Heart right ventricle (tissue), 16 donors: ENCODE measurements around the gene LANCL1. TPM values are rescaled to one million over a fixed set of nuclear protein-coding genes. Genes with fewer than 3 reads are reported as not detected.

Experiments
- ATAC-seq, 8 donors: fragments of 200-7000 bp; cut with Tn5 transposase; one replicate each; pipeline ENCODE4 v1.9.1; 2020; ENCODE audit warnings: mild to moderate bottlenecking in 8 of 8, moderate library complexity in 8 of 8, moderate number of reproducible peaks in 1 of 8
- DNase-seq, 2 donors: peaks; one replicate each; pipeline ENCODE4 v3.0.0-alpha.2; 2020
- H3K27ac ChIP-seq, 10 donors: fragments of 200-600 bp; sonication (generic) in 2 of 10; one replicate each; pipeline versions ENCODE4 v1.5.0 to v1.8.0; 2020 to 2022; ENCODE audit warnings: mild to moderate bottlenecking in 3 of 10
- H3K27me3 ChIP-seq, 7 donors: fragments of 200-600 bp; one replicate each; pipeline ENCODE4 v1.8.0; 2021 to 2022; ENCODE audit warnings: mild to moderate bottlenecking in 2 of 7
- H3K36me3 ChIP-seq, 9 donors: fragments of 200-600 bp; sonication (generic) in 1 of 9; one replicate each; pipeline versions ENCODE4 v1.5.0 to v1.8.0; 2020 to 2022; ENCODE audit warnings: mild to moderate bottlenecking in 2 of 9
- H3K4me1 ChIP-seq, 9 donors: fragments of 200-600 bp; sonication (generic) in 1 of 9; one replicate each; pipeline versions ENCODE4 v1.5.0 to v1.8.0; 2020 to 2022; ENCODE audit warnings: mild to moderate bottlenecking in 4 of 9
- H3K4me3 ChIP-seq, 10 donors: fragments of 200-600 bp; sonication (generic) in 2 of 10; one replicate each; pipeline versions ENCODE4 v1.5.0 to v1.8.0; 2020 to 2022; ENCODE audit warnings: mild to moderate bottlenecking in 7 of 10, moderate library complexity in 2 of 10
- H3K9me3 ChIP-seq, 11 donors: fragments of 200-600 bp in 10 of 11; sonication (generic) in 2 of 11; one replicate each; pipeline versions ENCODE4 v1.5.0 to v1.8.0; 2013 to 2022; ENCODE audit warnings: mild to moderate bottlenecking in 2 of 11, control low read depth in 1 of 11, moderate library complexity in 1 of 11
- WGBS, 2 donors: extraction: QIAGEN DNeasy Blood & Tissue Kit; methylation state at CpG; one replicate each; pipeline ENCODE4 v1.1.7; 2013; ENCODE audit warnings: inconsistent platforms in 1 of 2; 5-methylcytosine and 5-hydroxymethylcytosine counted together
- intact Hi-C, 10 donors: fragments of 100-400 bp; cut with DNase I; formaldehyde crosslinking; loops; one replicate each; pipeline versions ENCODE4 v1.11.1 to v1.14.2; 2022
- polyA plus RNA-seq, 2 donors: library from polyadenylated mRNA; stranded (reverse); fragments of 200-250 nt; gene quantifications; one replicate each; pipeline ENCODE4 v1.2.3, GENCODE V29; 2013
- total RNA-seq, 10 donors: library from RNA; stranded (reverse); fragmentation: NEBNext Ultra II Directional in 3 of 10; extraction: Animal tissue kit (Norgen Biotek cat#: 25700) in 3 of 10; gene quantifications; one replicate each; pipeline versions ENCODE4 v1.2.1 to v1.2.4, GENCODE V29; 2021 to 2023
- TF ChIP-seq, protein P1 (sequence below), 9 donors: fragments of 200-600 bp; sonication (generic) in 2 of 9; IDR thresholded peaks; one replicate each; pipeline versions ENCODE4 v1.5.0 to v1.8.0; 2021 to 2022; ENCODE audit warnings: antibody characterized with exemption in 9 of 9, mild to moderate bottlenecking in 5 of 9, moderate library complexity in 1 of 9
- donor health status: Arrhythmogenic right ventricular cardiomyopathy.
- donor health status: ischemic (EF 13 %, LVEDD 7.1; RV severe dilation, severe dysfunction).
- donor health status: healthy with polysubstance abuse.
- donor health status: DM: no; HTN: yes; CAD: no.
- donor health status: DM: no; HTN: no; CAD: no.
- donor health status: ischemic (EF 25% LVEDD 6.9; RV normal size, moderate dysfunction).
- donor health status: ischemic (EF 25% LVEDD 5.7; RV mildly dilated, moderate dysfunction).
- donor health status: healthy.
- donor health status: DM: yes; HTN: yes; CAD: no.
- donor health status: Ischemic cardiomyopathy.
- donor health status: ischemic (EF 35%, LVEDD 5.7; RV mildly dilated, moderate dysfunction).
- donor health status: nonischemic (EF 11% LVEDD 7.7; RV severe dilation, severe dysfunction).
- donor health status: DM: yes; HTN: yes; CAD: no.
- donor health status: PGD.
- donor health status: ischemic (EF 29% LVEDD 5.4; RV normal size, mild dysfunction).
- donor health status: nonischemic (EF 23%, LVEDD 6.1; RV moderate dilation, normal function).

Gene LANCL1
- total and polyA plus RNA-seq, 12 donors, result 5.9 to 76.1 (median 58.9) TPM

DNA sequence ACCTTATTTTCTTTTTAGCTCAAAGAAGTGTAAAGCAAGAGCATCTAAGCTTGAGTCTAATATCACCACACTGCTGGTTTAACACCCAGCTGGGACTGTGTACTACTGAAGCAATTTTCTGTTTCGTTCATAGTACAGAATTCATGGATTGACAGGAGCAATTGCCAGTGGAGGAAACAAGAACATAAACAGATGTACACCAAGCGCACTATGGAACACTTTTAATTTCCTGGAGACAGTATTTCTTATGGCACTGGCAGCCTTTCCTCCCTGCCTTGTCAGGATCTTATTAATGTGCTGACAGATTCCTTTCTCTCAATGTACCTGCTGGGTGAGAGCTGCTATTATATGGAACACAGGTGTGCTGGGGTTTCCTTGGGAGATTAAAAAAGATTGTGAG, 4.2 kb upstream of the LANCL1 start:
- no peak for ATAC-seq
- DNase-seq, result no peak
- Histone ChIP-seq H3K4me1 (peaks cover 0 to 11% (median 7%) of the 10 kb centered on the region in 9 donors), H3K4me3 (no peak overlapping the region), H3K9me3 (peaks cover 0 to 6% (median 0%) of the 10 kb centered on the region in 11 donors), H3K27me3 (no peaks in the 10 kb centered on the region), H3K36me3 (no peaks in the 10 kb centered on the region), H3K27ac (no peak overlapping the region)
- intact Hi-C loops, result no loop called here
- WGBS, 2 donors, result 81 to 86% methylated on average over 2 of the region's 2 CpGs
- TF ChIP-seq, protein P1, sequence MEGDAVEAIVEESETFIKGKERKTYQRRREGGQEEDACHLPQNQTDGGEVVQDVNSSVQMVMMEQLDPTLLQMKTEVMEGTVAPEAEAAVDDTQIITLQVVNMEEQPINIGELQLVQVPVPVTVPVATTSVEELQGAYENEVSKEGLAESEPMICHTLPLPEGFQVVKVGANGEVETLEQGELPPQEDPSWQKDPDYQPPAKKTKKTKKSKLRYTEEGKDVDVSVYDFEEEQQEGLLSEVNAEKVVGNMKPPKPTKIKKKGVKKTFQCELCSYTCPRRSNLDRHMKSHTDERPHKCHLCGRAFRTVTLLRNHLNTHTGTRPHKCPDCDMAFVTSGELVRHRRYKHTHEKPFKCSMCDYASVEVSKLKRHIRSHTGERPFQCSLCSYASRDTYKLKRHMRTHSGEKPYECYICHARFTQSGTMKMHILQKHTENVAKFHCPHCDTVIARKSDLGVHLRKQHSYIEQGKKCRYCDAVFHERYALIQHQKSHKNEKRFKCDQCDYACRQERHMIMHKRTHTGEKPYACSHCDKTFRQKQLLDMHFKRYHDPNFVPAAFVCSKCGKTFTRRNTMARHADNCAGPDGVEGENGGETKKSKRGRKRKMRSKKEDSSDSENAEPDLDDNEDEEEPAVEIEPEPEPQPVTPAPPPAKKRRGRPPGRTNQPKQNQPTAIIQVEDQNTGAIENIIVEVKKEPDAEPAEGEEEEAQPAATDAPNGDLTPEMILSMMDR (IDR thresholded peaks at IDR 0.05), result no peak

DNA sequence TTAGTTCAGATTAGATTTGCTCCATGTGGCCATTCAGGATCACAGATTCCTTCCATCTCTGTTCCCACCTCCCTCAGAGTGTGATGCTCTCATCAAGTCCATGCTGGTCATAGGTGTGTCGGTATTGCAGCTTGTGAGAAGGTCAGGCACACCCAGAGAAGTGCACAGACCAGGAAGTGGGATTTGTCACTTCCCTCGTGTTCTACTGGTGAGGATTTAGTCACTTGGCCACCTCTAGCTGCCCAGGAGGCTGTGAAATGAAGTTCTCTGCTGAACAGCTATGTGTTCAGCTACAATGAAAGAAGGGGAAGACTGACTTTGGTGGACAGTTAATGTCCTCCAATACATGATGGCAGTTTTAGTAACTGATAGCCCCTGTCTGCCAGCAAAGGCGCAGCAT, 3.5 kb upstream of the LANCL1 start:
- H3K27me3 ChIP-seq, result no peaks in the 10 kb centered on the region
- H3K4me3 ChIP-seq, result no peak overlapping the region
- no peaks in the 10 kb centered on the region for H3K36me3 ChIP-seq
- TF ChIP-seq, protein P1 (IDR thresholded peaks at IDR 0.05), result no peak
- intact Hi-C loops, result no loop called here
- DNase-seq (no peak), ATAC-seq (no peak)
- no peak overlapping the region for H3K27ac ChIP-seq
- peaks cover 0 to 6% (median 0%) of the 10 kb centered on the region in 11 donors for H3K9me3 ChIP-seq
- H3K4me1 ChIP-seq, result peaks cover 0 to 18% (median 14%) of the 10 kb centered on the region in 9 donors
- 70 to 71% methylated on average over 3 of the region's 3 CpGs for WGBS, 2 donors

DNA sequence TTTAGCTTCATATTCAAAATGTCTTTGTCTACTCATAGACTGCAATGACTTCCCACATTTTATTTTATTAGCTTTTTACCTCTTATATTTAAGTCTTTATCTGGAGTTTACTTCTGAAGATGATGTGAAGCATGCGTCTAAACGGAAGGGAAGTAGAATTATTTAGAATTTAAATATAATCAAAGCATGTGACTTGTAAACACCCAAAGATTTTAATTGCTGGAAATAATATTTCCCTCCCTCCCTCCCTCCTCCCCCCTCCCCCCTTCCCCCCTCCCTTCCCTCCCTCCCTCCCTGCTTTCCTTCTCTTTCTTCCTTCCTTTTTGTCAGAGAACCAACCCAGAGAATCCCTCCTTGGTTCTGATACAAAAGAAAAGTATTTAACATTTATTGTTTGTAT, 2.1 kb upstream of the LANCL1 start:
- Histone ChIP-seq H3K9me3 (no peaks in the 10 kb centered on the region), H3K27me3 (no peaks in the 10 kb centered on the region), H3K4me1 (peaks cover 0 to 29% (median 16%) of the 10 kb centered on the region in 9 donors), H3K27ac (no peak overlapping the region), H3K36me3 (peaks cover 0 to 8% (median 0%) of the 10 kb centered on the region in 9 donors), H3K4me3 (no peak overlapping the region)
- no peak for DNase-seq
- WGBS, 2 donors, result 94% methylated on average over 2 of the region's 2 CpGs
- TF ChIP-seq, protein P1 (IDR thresholded peaks at IDR 0.05), result no peak
- intact Hi-C loops, result no loop called here
- no peak for ATAC-seq

DNA sequence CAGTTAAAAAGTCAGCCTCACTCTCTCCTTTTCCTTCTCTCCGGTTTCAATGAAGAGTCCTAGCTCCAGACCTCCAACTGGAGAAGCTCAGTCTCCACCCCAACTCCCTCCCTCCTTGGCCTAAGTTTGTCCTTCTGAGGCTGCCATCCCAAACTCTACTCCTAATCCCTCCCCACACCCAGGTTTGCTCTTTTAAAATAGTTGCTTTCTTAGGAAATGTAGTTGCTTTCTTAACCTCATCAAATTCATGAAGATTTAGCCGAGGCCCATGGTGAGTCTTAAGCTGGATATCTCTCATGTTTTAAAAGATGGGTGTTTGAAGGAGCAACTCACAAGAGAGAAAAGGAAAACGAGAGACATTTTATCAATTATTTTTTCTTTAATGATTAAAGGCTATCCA, 937 bp upstream of the LANCL1 start:
- Histone ChIP-seq H3K36me3 (peaks cover 0 to 20% (median 0%) of the 10 kb centered on the region in 9 donors), H3K4me1 (peaks cover 0 to 29% (median 16%) of the 10 kb centered on the region in 9 donors), H3K4me3 (peak overlapping the region in 9 of 10 donors; percentile 1 to 91 (median 82)), H3K9me3 (no peaks in the 10 kb centered on the region), H3K27me3 (no peaks in the 10 kb centered on the region), H3K27ac (peak overlapping the region in 6 of 10 donors; percentile 77 to 89 (median 82))
- intact Hi-C loops, result no loop called here
- DNase-seq (peak in 1 of 2 donors; percentile 47), ATAC-seq (peak; percentile 51 to 84 (median 62))
- TF ChIP-seq, protein P1 (IDR thresholded peaks at IDR 0.05), result no peak
- 75 to 78% methylated on average over 3 of the region's 3 CpGs for WGBS, 2 donors
